22Rv1 (cell line): ENCODE measurements around the gene ENKD1.

Experiments used
- ZFX ChIP-seq: fragments of 450-650 bp; IDR thresholded peaks from 2 replicates; pipeline ENCODE4 v1.6.1; 2017; ENCODE audit warnings: antibody characterized with exemption, borderline replicate concordance
- TF ChIP-seq, protein P1 (sequence below): fragments of 450-650 bp; IDR thresholded peaks from 2 replicates; pipeline ENCODE4 v1.5.1; 2017; ENCODE audit warnings: mild to moderate bottlenecking

GRCh38 chr16:67713647-67714273 lies 47.2 kb upstream of the ENKD1 start:
- TF ChIP-seq, protein P1, sequence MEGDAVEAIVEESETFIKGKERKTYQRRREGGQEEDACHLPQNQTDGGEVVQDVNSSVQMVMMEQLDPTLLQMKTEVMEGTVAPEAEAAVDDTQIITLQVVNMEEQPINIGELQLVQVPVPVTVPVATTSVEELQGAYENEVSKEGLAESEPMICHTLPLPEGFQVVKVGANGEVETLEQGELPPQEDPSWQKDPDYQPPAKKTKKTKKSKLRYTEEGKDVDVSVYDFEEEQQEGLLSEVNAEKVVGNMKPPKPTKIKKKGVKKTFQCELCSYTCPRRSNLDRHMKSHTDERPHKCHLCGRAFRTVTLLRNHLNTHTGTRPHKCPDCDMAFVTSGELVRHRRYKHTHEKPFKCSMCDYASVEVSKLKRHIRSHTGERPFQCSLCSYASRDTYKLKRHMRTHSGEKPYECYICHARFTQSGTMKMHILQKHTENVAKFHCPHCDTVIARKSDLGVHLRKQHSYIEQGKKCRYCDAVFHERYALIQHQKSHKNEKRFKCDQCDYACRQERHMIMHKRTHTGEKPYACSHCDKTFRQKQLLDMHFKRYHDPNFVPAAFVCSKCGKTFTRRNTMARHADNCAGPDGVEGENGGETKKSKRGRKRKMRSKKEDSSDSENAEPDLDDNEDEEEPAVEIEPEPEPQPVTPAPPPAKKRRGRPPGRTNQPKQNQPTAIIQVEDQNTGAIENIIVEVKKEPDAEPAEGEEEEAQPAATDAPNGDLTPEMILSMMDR = no peak
- no peak for TF ChIP-seq ZFX
